ENCODE results near the gene PI4K2A. TPM values are rescaled to one million over a fixed set of nuclear protein-coding genes. Genes with fewer than 3 reads are reported as not detected.

Gene PI4K2A
- total RNA-seq (2022; extraction: Qiagen RNA extraction): 20.7 to 24.1 TPM (median 22.4 TPM) in 5 replicates

DNA sequence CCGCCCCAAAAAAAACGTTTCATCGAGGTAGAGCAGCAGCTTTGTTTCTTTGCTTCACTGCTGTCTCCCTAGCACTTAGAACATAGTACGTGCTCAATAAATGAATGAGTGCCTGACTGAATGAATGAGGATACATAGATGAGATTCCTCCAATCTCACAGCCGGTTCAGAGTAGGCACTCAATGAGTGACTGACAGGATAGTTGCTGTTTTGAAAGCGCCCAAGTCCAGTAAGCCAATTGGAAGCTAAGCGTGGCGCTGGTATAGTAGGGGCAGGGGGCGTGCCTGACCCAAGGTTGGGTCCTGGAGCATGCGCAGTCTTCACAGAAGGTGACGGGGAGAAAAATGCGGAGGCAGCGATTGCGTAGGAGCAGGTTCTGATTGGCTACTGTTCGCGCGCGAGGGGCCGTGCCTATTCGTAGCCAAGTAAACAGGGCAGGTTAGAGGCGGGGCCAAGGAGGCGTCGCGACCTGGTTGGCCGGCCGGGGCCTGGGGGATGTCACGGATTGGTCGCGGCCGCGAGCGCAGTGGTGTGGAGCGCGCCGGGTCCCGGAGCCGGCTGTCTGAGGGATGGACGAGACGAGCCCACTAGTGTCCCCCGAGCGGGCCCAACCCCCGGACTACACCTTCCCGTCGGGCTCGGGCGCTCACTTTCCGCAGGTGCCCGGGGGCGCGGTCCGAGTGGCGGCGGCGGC, at the start of gene PI4K2A:
Gene PI4K2A, plus strand, starts transcription at position 498 of the 694 bp plus-strand sequence. Its CDS starts 72 bp downstream, at position 570.

DNA sequence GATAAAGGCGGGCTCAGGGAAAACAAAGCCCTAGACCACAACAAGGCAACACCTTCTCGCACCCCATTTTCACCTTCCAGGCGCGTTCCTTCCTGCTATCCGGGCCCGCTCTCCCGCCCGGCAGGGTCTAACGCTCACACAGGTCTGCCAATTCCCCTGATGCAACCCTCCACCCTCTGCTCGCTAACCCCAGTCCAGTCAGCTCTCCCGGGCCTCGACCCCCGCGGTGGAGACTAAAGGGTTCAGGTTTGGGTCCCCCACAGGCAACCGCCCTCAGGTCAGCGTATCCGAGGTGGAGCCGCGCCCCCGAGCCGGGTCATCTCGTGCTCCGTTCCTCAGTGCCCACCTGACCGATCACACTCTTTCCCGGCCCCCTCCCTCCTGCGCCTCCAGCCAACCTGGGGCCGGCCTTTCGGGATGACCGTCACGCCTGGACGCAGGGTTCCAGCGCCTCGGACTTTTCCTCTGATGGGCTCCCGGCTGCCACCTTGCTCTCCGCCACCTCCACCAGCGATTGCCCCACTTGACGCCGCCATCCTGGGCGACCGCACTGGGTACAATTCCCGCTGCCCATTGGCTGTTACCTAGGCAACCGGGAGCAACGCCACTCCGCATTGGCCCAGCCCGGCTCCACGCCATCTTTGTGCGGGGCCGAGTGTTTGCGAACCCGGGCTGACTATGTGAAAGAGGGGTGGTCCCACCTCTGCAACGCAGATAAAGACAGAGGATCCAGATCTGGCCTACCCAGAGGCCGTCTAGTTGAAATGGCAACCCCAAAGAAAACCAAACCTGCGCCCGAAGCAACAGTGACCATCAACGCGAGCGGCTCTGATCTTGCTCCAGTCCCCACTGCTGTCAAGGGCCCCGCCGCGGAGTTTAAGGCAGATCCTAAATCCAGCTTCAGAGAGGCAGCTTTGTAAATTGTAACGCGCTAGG, 7.3 kb upstream of the PI4K2A start, which contains the start of gene MORN4:
Gene MORN4, minus strand, starts transcription at position 552 of the 936 bp plus-strand sequence. CDS start 13,847 bp downstream, outside the sequence.

DNA sequence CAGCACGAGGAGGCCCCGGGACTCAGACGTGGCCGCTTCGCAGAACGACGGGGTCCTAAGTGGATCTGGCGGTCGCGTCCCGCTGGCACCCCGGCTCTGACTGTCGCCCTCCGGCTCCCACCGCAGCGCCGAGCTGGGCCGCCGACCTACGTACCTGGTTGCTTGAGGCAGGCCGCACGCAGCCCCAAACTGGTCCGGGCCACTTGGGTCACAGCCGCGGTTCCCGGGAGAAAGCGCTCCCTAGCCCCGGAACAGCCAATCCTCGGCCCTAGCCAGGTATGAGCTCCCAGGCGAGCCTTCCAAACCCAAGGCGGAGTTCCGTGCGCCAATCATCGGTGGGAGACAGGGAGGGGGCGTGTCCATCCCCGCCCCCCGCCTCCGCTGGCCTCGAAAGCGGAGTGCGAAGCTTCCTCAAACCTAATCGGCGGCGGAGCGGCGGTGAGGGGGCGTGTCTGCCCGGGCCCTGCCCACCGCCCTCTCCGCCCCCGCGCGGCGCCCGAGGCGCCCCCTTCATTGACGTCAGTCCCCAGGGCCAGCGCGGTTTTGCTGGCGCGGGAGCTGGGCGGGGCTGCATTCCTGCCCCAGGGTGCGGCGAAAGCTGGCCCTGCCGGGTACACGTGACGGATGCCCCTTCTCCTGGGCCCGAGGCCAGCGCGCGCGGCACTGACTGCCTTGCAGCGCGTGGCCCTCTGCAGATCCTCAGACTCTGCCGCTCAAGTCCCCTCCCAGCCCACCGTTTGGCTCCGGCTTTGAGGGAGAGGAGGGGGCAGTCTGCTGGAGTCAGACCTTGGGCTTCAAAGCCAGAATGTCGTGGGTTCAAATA, 46.7 kb downstream of the PI4K2A start, which contains the start of gene AVPI1:
Gene AVPI1, minus strand, starts transcription at position 280 of the 823 bp plus-strand sequence. CDS start 7,336 bp downstream, outside the sequence.

DNA sequence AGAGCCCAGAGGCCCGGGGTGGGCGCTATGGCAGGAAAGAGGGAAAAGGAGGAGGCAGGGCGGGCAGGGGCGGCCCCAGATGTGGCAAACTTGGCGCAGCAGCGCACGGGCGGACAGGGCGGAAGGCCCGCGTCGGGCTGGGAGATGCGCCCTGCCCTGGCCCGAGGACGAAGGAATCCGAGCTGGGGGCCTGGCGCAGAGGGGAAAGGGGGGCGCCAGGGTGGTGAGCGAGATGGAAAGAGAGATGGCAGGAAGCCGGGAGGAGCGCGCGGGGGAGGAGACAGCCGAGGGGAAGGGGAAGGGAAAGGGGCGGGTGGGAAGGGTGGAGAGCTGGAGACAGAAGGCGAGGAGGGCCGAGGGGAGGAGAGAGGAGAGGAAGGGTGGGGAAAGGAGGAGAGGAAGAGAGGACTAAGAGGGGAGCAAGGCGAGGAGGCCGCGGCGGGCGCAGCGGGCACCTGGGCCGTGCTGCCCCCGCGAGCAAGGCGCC, 72.9 kb downstream of the PI4K2A start, which contains the start of gene MARVELD1:
Gene MARVELD1, plus strand, starts transcription at position 392 of the 487 bp plus-strand sequence. CDS start 147 bp downstream, outside the sequence.

Other genes starting within 250 kb of the PI4K2A start
- 50.8 to 65.1 TPM (median 52.0 TPM) in 5 replicates for gene RRP12, start 239.3 kb upstream of the PI4K2A start, total RNA-seq (2022; extraction: Qiagen RNA extraction)
- 601 to 635 TPM (median 616 TPM) in 5 replicates for gene PGAM1, start 214.5 kb upstream of the PI4K2A start, total RNA-seq (2022; extraction: Qiagen RNA extraction)
- gene EXOSC1, start 194.7 kb upstream of the PI4K2A start, total RNA-seq (2022; extraction: Qiagen RNA extraction): 51.4 to 59.8 TPM (median 54.0 TPM) in 5 replicates
- gene ZDHHC16, start 194.5 kb upstream of the PI4K2A start, total RNA-seq (2022; extraction: Qiagen RNA extraction): 44.2 to 54.2 TPM (median 53.0 TPM) in 5 replicates
- 43.0 to 50.3 TPM (median 47.0 TPM) in 5 replicates for gene MMS19, start 142.2 kb upstream of the PI4K2A start, total RNA-seq (2022; extraction: Qiagen RNA extraction)
- 16.7 to 22.3 TPM (median 21.1 TPM) in 5 replicates for gene UBTD1, start 141.7 kb upstream of the PI4K2A start, total RNA-seq (2022; extraction: Qiagen RNA extraction)
- gene ANKRD2, start 67.9 kb upstream of the PI4K2A start, total RNA-seq (2022; extraction: Qiagen RNA extraction): 5.1 to 8.8 TPM (median 7.1 TPM) in 5 replicates
- gene HOGA1, start 56.3 kb upstream of the PI4K2A start, total RNA-seq (2022; extraction: Qiagen RNA extraction): 2.7 to 3.4 TPM (median 2.9 TPM) in 5 replicates
- 0.08 to 0.17 TPM (median 0.09 TPM) in 5 replicates for gene C10orf62, start 51.0 kb upstream of the PI4K2A start, total RNA-seq (2022; extraction: Qiagen RNA extraction)
- gene MORN4, start 7.2 kb upstream of the PI4K2A start, total RNA-seq (2022; extraction: Qiagen RNA extraction): 6.6 to 8.0 TPM (median 7.5 TPM) in 5 replicates
- gene AVPI1, start 46.6 kb downstream of the PI4K2A start, total RNA-seq (2022; extraction: Qiagen RNA extraction): 80.8 to 129 TPM (median 112 TPM) in 5 replicates
- 43.7 to 55.5 TPM (median 52.2 TPM) in 5 replicates for gene MARVELD1, start 73.1 kb downstream of the PI4K2A start, total RNA-seq (2022; extraction: Qiagen RNA extraction)
- 18.6 to 23.2 TPM (median 22.0 TPM) in 5 replicates for gene ZFYVE27, start 96.5 kb downstream of the PI4K2A start, total RNA-seq (2022; extraction: Qiagen RNA extraction)
- 2.5 to 3.7 TPM (median 3.2 TPM) in 5 replicates for gene SFRP5, start 131.3 kb downstream of the PI4K2A start, total RNA-seq (2022; extraction: Qiagen RNA extraction)
- gene GOLGA7B, start 209.2 kb downstream of the PI4K2A start, total RNA-seq (2022; extraction: Qiagen RNA extraction): 3.4 to 4.0 TPM (median 3.8 TPM) in 5 replicates